GM18517 (cell line): ENCODE results near the gene EPM2A.
"Not testable (repeated sequence)": the region's sequence is repeated elsewhere in the genome, so short reads cannot be mapped to it uniquely, and the experiment has no call there.

Experiments
- ATAC-seq: cut with Tn5 transposase; IDR thresholded peaks from one replicate; pipeline ENCODE4 v1.9.1; 2021; ENCODE audit warnings: mild to moderate bottlenecking, moderate library complexity; ENCODE audit not compliant: unreplicated experiment

Gene EPM2A

GRCh38 chr6:145735356-145736165 is at the start of gene EPM2A:
TSS of gene EPM2A (minus strand) at chr6:145735520. CDS start at chr6:145735498, 22 bp downstream.
- ATAC-seq, result peak; percentile 89

DNA sequence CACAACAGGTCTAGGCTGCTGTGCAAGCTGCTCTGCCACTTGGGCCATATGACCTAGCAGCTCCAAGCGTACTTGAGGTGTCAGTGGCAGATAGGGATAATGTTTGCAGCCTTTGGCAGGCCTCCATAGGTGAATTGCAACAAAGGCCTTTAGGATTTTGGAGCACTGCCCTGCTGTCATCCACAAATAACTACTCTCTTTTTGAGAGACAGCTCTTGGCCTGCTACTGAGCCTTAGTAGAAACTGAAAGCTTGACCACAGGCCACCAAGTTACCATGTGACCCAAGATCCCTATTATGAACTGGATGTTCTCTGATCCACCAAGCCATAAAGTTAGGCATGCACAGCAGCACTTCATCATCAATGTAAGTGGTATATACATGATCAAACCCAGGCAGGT is 49.4 kb upstream of the EPM2A start:
- peak; percentile 83 for ATAC-seq

DNA sequence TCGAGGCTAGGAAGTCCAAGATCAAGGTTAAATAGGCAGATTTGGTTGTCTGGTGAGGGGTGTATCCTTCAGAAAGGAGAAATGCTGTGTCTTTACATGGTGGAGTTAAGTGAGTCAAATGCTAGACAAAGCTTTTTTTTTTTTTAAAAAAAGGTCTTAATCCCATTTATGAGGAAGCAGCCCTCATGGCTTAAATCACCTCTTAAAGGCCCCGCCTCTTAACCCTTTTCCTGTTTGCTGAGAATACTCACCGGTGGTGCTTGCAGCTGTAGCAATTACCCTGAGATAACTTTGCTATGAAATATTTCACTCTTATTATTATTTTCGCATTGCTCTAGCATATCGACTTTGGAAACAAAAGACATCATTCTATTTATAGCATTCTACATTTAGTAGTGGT is 48.5 kb upstream of the EPM2A start:
- no peak for ATAC-seq

- no peak for ATAC-seq
These were observed 37.5 kb upstream of the EPM2A start for GRCh38 chr6:145772846-145773245.

GRCh38 chr6:145765449-145765848 is 30.1 kb upstream of the EPM2A start:
- no peak for ATAC-seq

DNA sequence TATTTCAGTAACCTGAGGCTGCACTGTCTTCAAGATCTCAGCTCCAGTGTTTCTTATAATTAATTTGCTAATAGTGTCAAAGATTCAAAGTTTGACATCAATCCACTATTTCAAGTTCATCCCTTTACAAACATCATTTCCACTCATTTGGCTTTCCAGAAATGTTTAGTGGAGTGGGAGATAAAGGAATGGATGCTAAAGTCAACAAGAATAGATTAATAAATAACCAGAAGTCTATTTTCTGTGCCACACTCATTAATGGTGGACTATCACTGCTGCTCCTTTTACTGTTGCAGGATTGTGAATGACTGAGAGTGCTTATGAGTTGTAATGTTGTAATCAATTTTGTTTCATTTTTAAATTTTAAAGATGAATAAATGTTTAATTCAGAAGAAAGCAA is 28.4 kb upstream of the EPM2A start:
- no peak for ATAC-seq

DNA sequence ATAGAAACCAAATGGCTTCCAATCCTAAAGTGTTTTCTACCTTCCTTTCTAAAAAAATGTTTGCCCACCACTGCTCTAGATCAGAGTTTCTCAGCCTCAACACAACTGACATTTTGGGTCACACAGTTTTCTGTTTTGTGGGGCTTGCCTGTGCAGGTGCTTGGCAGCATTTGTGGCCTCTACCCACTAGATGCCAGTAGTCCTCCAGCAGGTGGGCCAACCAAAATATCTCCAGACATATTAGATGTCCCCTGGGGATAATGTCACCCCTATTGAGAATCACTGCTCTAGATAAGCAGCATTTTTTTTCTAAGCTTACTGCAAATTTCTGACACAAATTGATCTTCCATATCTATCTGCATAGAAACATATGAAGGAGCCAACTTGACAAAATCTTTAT is 26.3 kb upstream of the EPM2A start:
- ATAC-seq, result no peak

- no peak for ATAC-seq
These were observed 22.8 kb upstream of the EPM2A start for GRCh38 chr6:145758113-145758512.

GRCh38 chr6:145756170-145756662 is 20.9 kb upstream of the EPM2A start:
- ATAC-seq, result no peak

DNA sequence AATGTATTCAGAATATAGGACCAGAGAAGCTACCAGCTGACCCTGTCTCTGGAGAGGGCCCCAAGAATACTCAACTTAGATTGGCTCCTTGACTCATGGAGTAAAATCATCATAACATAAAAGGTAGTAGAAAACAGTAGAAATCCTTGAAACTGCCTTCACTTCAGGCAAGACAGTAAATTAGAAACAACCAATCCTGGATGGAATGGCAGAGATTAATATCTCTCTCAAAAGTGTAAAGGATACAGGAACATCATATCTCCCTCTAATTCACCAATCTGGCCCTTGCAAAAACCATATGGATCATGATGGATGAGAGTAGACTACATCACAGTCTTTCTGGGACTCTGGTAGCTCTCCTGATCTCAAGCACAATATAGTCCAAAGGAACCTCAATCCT is 20.4 kb upstream of the EPM2A start:
- ATAC-seq, result no peak

GRCh38 chr6:145752638-145753037 is 17.3 kb upstream of the EPM2A start:
- ATAC-seq, result no peak

- ATAC-seq, result peak; percentile 88
These were observed 14.3 kb upstream of the EPM2A start for GRCh38 chr6:145749632-145750031.

DNA sequence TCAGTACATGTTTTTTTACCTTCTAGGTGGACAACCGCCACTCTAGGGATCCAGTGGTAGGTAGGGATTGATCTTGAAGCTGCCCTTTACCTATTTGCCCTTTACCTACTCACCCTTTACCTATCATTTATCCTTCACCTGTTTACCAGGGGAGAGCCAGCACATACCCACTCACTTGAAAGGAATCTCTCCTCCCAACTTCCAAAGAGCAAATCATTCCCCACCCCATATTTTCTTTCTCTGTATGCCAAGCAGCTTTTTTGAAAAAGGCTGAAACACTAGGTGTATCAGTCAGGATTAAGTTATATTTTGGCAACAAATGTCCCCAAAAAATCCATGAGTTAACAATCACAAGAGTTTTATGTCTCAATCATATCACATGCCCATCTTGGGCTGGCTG is 10.5 kb upstream of the EPM2A start:
- ATAC-seq, result no peak

- ATAC-seq, result no peak
These were observed 9.3 kb upstream of the EPM2A start for GRCh38 chr6:145744619-145745018.

DNA sequence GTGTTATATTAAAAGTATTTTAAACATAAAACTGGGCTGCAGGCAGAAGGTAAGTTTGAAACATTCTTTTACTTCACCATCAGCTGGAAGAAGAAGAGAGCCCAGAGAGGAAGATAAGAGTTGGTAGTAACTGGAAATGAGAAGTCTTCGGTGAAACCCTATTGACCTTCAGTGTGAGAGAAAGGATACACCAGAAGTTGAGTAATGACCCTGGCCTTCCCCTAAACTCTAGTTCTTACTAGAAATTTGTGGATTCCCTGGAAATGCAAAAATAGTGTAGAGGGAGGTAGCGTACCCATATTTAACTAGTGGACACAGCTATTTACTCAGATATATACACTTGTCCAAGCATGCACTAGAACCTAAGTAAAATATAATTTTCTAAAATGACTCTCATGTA is 8.0 kb upstream of the EPM2A start:
- ATAC-seq, result no peak

DNA sequence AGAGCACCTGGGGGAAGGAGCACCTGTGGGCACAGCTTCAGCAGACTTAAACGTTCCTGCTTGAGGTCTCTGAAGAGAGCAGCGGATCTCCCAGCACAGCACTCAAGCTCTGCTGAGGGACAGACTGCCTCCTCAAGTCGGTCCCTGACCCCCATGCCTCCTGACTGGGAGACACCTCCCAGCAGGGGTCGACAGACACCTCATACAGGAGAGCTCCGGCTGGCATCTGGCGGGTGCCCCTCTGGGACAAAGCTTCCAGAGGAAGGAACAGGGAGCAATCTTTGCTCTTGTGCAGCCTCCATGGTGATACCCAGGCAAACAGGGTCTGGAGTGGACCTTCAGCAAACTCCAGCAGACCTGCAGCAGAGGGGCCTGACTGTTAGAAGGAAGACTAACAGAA is 7.2 kb upstream of the EPM2A start:
- not testable (repeated sequence) for ATAC-seq

- ATAC-seq, result not testable (repeated sequence)
These were observed 4.4 kb upstream of the EPM2A start for GRCh38 chr6:145739685-145740084.

DNA sequence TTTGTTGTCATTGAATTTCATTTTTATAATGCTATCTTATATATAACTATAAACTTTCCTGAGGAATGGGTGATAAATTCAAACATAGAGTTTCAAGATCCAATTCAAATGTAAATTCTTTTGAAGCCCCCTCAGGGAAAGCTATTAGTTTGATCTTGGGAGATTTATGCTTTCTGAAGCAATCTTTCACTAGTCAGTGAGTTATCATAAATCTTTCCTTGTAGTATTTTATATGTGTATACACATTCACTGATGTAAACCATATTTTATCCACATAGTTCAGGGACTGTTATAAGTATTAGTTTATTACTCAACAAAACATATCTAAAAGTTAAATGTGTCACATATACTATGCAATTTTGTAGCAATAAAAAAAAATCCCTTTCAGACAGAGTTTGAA is 2.9 kb upstream of the EPM2A start:
- no peak for ATAC-seq

GRCh38 chr6:145736661-145737144 is 1.4 kb upstream of the EPM2A start:
- no peak for ATAC-seq

DNA sequence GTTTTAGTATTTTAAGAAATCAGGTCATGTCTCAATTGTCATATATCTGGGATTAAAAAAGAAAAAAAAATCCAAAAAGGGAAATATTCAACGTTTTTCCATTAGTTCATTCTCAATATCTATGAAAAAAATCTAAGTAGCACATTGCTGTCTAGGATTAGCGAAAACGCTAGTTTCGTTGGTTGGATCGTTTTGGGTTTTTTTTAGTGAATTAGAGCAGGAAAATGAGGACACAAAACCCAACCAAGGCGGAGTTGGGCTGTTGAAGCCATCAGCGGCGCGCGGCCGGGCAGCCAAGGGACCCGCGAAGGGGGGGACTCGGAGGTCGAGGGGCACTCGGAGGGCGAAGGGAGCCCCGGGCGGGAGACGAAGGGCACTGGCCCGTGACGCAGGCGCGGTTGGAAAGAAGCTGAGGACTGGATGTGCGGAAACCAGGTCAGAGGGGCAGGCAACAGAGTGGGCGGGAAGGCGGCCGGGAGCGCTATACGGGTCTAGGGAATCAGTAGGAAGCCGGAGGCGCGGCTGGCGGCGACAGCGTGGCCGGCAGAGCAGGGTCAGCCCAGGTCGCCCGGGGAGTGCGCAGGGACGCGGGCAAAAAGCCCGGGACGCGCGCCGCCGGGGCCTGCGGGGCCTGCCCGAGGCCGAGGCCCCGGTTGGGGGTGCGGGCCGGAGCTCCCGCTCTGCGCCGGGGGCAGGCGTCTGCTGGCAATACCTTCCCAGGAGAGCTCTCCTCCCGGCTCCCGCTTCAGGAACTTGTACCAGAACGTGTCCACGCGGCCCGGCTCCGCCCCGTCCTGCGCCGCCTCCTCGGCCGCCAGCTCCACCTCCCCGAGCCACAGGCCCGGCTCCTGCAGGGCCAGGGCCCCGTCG is 599 bp downstream of the EPM2A start:
- ATAC-seq, result peak; percentile 49

- ATAC-seq, result no peak
These were observed 1.5 kb downstream of the EPM2A start for GRCh38 chr6:145733810-145734209.

GRCh38 chr6:145733207-145733606 is 2.1 kb downstream of the EPM2A start:
- no peak for ATAC-seq
